Measurements from ENCODE around the gene VNN1. TPM values are rescaled to one million over a fixed set of nuclear protein-coding genes. Genes with fewer than 3 reads are reported as not detected.

VNN1 gene
- total RNA-seq, 6 experiments from 2014 or later = 0.07 to 0.13 (median 0.09) TPM; not detected in 1

DNA sequence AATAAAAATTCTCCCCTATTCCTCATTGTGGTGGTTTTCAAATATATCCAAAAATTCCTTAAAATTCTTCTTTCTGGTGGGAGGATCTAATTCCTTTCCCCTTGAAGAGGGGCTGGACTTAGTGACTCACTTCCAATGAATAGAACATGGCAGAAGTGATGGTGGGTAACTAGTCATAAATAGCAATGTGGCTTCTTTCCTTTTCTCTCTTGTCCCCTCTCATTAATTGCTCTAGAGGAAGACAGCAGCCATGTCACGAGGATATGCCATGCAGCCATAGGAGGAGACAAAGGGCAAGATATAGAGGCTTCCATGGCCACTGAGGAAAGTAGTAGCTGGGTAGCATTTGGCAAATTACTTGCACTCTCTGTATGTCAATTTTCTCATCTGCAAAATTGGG is 38.0 kb upstream of the VNN1 start:
- Mint-ChIP-seq H3K36me3 (ENCODE audit: low read depth) (no peaks in the 10 kb centered on the region), H3K27me3 (ENCODE audit: insufficient read depth) (no peaks in the 10 kb centered on the region), H3K9me3 (no peaks in the 10 kb centered on the region), H3K27ac (no peak overlapping the region), H3K4me3 (no peak overlapping the region), H3K4me1 (ENCODE audit: low read depth) (no peaks in the 10 kb centered on the region)
- TF ChIP-seq, protein P1, sequence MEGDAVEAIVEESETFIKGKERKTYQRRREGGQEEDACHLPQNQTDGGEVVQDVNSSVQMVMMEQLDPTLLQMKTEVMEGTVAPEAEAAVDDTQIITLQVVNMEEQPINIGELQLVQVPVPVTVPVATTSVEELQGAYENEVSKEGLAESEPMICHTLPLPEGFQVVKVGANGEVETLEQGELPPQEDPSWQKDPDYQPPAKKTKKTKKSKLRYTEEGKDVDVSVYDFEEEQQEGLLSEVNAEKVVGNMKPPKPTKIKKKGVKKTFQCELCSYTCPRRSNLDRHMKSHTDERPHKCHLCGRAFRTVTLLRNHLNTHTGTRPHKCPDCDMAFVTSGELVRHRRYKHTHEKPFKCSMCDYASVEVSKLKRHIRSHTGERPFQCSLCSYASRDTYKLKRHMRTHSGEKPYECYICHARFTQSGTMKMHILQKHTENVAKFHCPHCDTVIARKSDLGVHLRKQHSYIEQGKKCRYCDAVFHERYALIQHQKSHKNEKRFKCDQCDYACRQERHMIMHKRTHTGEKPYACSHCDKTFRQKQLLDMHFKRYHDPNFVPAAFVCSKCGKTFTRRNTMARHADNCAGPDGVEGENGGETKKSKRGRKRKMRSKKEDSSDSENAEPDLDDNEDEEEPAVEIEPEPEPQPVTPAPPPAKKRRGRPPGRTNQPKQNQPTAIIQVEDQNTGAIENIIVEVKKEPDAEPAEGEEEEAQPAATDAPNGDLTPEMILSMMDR (IDR thresholded peaks at IDR 0.05) = no peak
- no peak for DNase-seq

DNA sequence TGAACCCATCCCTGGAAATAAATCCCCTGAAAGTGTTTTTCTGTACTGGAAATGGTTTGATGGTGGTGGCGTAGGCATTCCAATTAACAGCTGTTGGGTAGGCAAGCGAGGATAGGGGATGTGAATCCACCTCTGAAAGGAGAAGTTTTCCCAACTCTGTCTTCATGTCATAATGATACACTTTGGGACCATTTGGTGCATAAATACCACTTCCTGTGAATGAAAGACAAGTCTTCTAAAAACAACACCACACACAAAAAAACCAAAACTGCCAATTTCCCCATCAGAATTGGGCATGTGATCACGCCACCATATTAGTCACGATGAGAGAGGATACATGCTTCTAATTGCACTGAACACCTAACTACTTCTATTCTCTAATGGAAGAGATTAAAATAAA is 37.5 kb upstream of the VNN1 start:
- Mint-ChIP-seq H3K4me3 (no peak overlapping the region), H3K36me3 (ENCODE audit: low read depth) (no peaks in the 10 kb centered on the region), H3K4me1 (ENCODE audit: low read depth) (no peaks in the 10 kb centered on the region), H3K27ac (no peak overlapping the region), H3K9me3 (no peaks in the 10 kb centered on the region), H3K27me3 (ENCODE audit: insufficient read depth) (no peaks in the 10 kb centered on the region)
- no peak for DNase-seq
- TF ChIP-seq, protein P1 (IDR thresholded peaks at IDR 0.05) = no peak

DNA sequence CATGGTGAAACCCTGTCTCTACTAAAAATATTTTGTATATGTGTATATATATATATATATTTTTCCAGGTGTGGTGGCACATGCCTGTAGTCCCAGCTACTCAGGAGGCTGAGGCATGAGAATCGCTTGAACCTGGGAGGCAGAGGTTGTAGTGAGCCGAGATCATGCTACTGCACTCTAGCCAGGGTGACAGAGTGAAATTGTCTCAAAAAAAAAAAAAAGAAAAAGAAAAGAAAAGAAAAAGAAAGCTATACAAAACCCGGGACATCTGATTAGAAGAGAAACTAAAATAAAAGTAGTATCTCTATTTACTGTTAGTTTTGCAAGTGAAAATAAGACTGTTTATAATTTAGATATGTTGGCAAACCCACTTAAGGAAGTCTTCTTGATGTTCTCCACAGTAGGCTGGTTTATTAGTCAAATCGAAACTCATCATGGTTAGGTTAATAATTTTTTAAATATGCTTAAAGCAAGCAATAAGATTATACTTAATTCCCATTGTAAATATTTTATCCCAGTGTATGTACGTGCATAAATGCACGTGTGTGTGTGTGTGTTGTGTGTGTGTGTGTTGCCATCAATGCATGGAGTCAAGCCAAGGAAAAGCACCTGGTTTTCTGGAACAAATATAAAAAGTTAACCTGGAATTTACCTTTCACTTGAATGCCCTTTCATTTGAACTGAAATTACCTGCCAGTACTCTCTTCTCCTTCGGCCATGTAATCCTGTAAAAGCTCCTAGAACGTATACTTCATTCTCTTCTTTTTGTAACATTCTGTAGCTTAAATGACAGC is 36.8 kb upstream of the VNN1 start:
- H3K4me3 Mint-ChIP-seq = no peak overlapping the region
- TF ChIP-seq, protein P1 (IDR thresholded peaks at IDR 0.05) = no peak
- H3K4me1 Mint-ChIP-seq (ENCODE audit: low read depth) = no peaks in the 10 kb centered on the region
- DNase-seq = no peak
- no peaks in the 10 kb centered on the region for H3K9me3 Mint-ChIP-seq
- H3K27me3 Mint-ChIP-seq (ENCODE audit: insufficient read depth) = no peaks in the 10 kb centered on the region
- H3K36me3 Mint-ChIP-seq (ENCODE audit: low read depth) = no peaks in the 10 kb centered on the region
- H3K27ac Mint-ChIP-seq = no peak overlapping the region

GRCh38 chr6:132749111-132749510 is 35.3 kb upstream of the VNN1 start:
- Mint-ChIP-seq H3K4me3 (no peak overlapping the region), H3K36me3 (ENCODE audit: low read depth) (no peaks in the 10 kb centered on the region), H3K9me3 (no peaks in the 10 kb centered on the region), H3K27me3 (ENCODE audit: insufficient read depth) (no peaks in the 10 kb centered on the region), H3K27ac (no peak overlapping the region), H3K4me1 (ENCODE audit: low read depth) (no peaks in the 10 kb centered on the region)
- TF ChIP-seq, protein P1 (IDR thresholded peaks at IDR 0.05) = no peak
- peak; percentile 1 for DNase-seq

GRCh38 chr6:132748446-132748845 is 34.6 kb upstream of the VNN1 start:
- TF ChIP-seq, protein P1 (IDR thresholded peaks at IDR 0.05) = no peak
- Mint-ChIP-seq H3K4me1 (ENCODE audit: low read depth) (no peaks in the 10 kb centered on the region), H3K27me3 (ENCODE audit: insufficient read depth) (no peaks in the 10 kb centered on the region), H3K9me3 (no peaks in the 10 kb centered on the region), H3K4me3 (no peak overlapping the region), H3K36me3 (ENCODE audit: low read depth) (no peaks in the 10 kb centered on the region), H3K27ac (no peak overlapping the region)
- DNase-seq = no peak
